ENCODE data around the gene CBR1. TPM values are rescaled to one million over a fixed set of nuclear protein-coding genes. Genes with fewer than 3 reads are reported as not detected.

CBR1 gene
- total RNA-seq, 1 experiment from 2014 or later: 27.8 TPM

DNA sequence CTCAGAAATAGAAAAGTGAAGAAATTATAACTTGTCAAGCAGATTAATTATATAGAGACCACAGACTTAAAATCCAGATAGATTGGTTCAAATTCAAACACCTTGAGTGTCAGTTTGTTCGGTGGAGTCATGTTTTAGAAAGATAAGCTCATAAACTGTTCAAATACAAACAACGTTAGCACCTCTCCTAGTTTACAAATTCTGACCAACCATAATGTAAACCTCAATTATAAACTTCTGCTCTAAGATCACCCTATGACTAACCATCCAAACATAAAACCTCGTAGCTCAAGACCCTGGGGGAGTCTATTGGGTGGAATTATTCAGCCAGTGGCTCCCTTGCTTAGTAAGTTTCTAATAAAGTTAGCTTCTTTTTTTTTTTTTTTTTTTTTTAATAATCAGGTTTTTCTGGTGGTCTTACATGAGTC is 12.4 kb downstream of the CBR1 start:
- H3K27ac ChIP-seq (ENCODE audit: low read length): no peak overlapping the region
- TF ChIP-seq, protein P1, sequence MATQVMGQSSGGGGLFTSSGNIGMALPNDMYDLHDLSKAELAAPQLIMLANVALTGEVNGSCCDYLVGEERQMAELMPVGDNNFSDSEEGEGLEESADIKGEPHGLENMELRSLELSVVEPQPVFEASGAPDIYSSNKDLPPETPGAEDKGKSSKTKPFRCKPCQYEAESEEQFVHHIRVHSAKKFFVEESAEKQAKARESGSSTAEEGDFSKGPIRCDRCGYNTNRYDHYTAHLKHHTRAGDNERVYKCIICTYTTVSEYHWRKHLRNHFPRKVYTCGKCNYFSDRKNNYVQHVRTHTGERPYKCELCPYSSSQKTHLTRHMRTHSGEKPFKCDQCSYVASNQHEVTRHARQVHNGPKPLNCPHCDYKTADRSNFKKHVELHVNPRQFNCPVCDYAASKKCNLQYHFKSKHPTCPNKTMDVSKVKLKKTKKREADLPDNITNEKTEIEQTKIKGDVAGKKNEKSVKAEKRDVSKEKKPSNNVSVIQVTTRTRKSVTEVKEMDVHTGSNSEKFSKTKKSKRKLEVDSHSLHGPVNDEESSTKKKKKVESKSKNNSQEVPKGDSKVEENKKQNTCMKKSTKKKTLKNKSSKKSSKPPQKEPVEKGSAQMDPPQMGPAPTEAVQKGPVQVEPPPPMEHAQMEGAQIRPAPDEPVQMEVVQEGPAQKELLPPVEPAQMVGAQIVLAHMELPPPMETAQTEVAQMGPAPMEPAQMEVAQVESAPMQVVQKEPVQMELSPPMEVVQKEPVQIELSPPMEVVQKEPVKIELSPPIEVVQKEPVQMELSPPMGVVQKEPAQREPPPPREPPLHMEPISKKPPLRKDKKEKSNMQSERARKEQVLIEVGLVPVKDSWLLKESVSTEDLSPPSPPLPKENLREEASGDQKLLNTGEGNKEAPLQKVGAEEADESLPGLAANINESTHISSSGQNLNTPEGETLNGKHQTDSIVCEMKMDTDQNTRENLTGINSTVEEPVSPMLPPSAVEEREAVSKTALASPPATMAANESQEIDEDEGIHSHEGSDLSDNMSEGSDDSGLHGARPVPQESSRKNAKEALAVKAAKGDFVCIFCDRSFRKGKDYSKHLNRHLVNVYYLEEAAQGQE (IDR thresholded peaks at IDR 0.05; ENCODE audit: insufficient read depth in 1 of 2, low read depth in 2 of 2, low read length in 1 of 2): no peak
- no peak for TF ChIP-seq SIN3A (IDR thresholded peaks at IDR 0.05; ENCODE audit: borderline replicate concordance, insufficient read depth, low read depth, low read length)
- TF ChIP-seq, protein P2, sequence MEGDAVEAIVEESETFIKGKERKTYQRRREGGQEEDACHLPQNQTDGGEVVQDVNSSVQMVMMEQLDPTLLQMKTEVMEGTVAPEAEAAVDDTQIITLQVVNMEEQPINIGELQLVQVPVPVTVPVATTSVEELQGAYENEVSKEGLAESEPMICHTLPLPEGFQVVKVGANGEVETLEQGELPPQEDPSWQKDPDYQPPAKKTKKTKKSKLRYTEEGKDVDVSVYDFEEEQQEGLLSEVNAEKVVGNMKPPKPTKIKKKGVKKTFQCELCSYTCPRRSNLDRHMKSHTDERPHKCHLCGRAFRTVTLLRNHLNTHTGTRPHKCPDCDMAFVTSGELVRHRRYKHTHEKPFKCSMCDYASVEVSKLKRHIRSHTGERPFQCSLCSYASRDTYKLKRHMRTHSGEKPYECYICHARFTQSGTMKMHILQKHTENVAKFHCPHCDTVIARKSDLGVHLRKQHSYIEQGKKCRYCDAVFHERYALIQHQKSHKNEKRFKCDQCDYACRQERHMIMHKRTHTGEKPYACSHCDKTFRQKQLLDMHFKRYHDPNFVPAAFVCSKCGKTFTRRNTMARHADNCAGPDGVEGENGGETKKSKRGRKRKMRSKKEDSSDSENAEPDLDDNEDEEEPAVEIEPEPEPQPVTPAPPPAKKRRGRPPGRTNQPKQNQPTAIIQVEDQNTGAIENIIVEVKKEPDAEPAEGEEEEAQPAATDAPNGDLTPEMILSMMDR (IDR thresholded peaks at IDR 0.05): no peak
- TF ChIP-seq TCF7L2 (IDR thresholded peaks at IDR 0.05; ENCODE audit: low read depth, low read length): no peak
- no peak for TF ChIP-seq POLR2AphosphoS5 (IDR thresholded peaks at IDR 0.05; ENCODE audit: low read depth, low read length)
- POLR2A ChIA-PET: interaction anchor here (0.5 kb wide), 1 partner anchor 22 kb away, joined by 4 read pairs; the partner anchor contains the start of gene SETD4
- no peaks in the 10 kb centered on the region for H3K4me1 ChIP-seq (ENCODE audit: control insufficient read depth, insufficient read depth, low read length)
- H3K9me3 ChIP-seq (ENCODE audit: control insufficient read depth, insufficient read depth, low read depth, low read length): no peaks in the 10 kb centered on the region
- BruUV-seq (replicated peaks): no TSS peak
- no peaks in the 10 kb centered on the region for H3K27me3 ChIP-seq (ENCODE audit: control insufficient read depth, insufficient read depth, low read length)
- no peaks in the 10 kb centered on the region for H3K36me3 ChIP-seq (ENCODE audit: control insufficient read depth, insufficient read depth, low read length)
- ATAC-seq: no peak
- intact Hi-C loops (cut with micrococcal nuclease; ENCODE audit: unreplicated experiment) (no loop called here), in situ Hi-C loops (cut with HindIII; ENCODE audit: low pct_unique_long_range_greater_than_20kb, low sequenced_read_pairs) (no loop called here)
- H3K4me3 ChIP-seq (ENCODE audit: low read depth in 2 of 2, low read length in 2 of 2): no peak overlapping the region
- no peak for DNase-seq (ENCODE audit: low read depth, low spot score)
- CTCF ChIA-PET: interaction anchor here (0.6 kb wide), 1 partner anchor 1291 kb away, joined by 6 read pairs; no protein-coding TSS in a partner anchor

DNA sequence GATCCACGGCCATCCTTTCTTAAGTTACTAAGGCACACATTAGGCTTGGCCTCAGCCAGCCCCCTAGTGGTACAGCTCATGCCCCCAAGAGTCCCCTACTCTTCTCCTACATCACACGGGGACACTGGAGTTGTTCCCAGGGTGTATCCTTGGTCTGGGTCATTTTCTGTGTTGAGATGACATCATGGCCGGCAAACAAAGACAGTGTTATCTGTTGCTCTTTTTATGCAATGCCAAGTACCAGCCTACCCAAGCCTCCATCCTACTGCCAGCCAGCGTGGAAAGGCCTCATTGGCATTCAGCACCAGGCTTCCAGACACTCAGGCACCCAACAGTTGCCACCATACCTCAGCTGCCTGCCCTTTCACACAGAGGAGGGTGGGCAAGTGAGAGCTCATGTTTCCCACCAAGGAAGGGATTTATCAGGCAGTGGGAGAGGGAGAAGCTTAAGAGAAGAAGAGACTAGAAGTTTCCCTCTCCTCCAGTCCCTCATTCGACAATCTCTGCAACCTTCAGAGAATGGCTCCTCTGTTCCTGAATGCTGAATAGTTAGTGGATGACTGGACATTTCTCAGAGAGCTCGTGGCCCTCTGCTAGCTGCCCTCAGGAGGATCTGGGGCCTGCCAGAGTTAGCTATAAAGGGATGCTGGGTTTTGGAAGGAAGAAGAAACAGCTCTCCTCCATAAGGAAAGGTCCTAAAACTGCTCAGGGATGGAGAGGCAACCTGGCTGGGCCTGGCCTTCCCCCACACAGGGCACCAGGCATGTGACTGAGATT is 17.7 kb downstream of the CBR1 start:
- peak; percentile 34; the same call in 1 of the 2 replicates for ATAC-seq
- Histone ChIP-seq H3K36me3 (ENCODE audit: control insufficient read depth, insufficient read depth, low read length) (no peaks in the 10 kb centered on the region), H3K9me3 (ENCODE audit: control insufficient read depth, insufficient read depth, low read depth, low read length) (no peaks in the 10 kb centered on the region), H3K27ac (ENCODE audit: low read length) (no peak overlapping the region), H3K27me3 (ENCODE audit: control insufficient read depth, insufficient read depth, low read length) (no peaks in the 10 kb centered on the region), H3K4me3 (ENCODE audit: low read depth in 2 of 2, low read length in 2 of 2) (no peak overlapping the region), H3K4me1 (ENCODE audit: control insufficient read depth, insufficient read depth, low read length) (no peaks in the 10 kb centered on the region)
- no TSS peak for BruUV-seq (replicated peaks)
- ChIA-PET CTCF (interaction anchor here (1.6 kb wide), 1 partner anchor 17 kb away, joined by 4 read pairs; no protein-coding TSS in a partner anchor), POLR2A (no interaction called here)
- TF ChIP-seq, protein P2 (IDR thresholded peaks at IDR 0.05): peak; percentile 28; the same call in 1 of the 2 replicates
- TF ChIP-seq, protein P1 (IDR thresholded peaks at IDR 0.05; ENCODE audit: insufficient read depth in 1 of 2, low read depth in 2 of 2, low read length in 1 of 2): no peak
- no peak for DNase-seq (ENCODE audit: low read depth, low spot score)
- in situ Hi-C loops (cut with HindIII; ENCODE audit: low pct_unique_long_range_greater_than_20kb, low sequenced_read_pairs): no loop called here
- intact Hi-C loops (cut with micrococcal nuclease; ENCODE audit: unreplicated experiment): no loop called here

Measured in Panc1 (cell line).